ENCODE data around the gene HIPK2.
"Not testable (repeated sequence)": the region's sequence is repeated elsewhere in the genome, so short reads cannot be mapped to it uniquely, and the experiment has no call there.

HIPK2 gene

GRCh38 chr7:139566736-139567646 is 210.8 kb downstream of the HIPK2 start:
- no peak for DNase-seq (ENCODE audit: low spot score)

GRCh38 chr7:139566075-139566474 is 211.7 kb downstream of the HIPK2 start:
- DNase-seq (ENCODE audit: low spot score): no peak

GRCh38 chr7:139563856-139564255 is 213.9 kb downstream of the HIPK2 start:
- DNase-seq (ENCODE audit: low spot score): no peak

GRCh38 chr7:139562961-139563565 is 214.7 kb downstream of the HIPK2 start:
- DNase-seq (ENCODE audit: low spot score): no peak

- no peak for DNase-seq (ENCODE audit: low spot score)
Measured at GRCh38 chr7:139562491-139562890, 215.3 kb downstream of the HIPK2 start.

- no peak for DNase-seq (ENCODE audit: low spot score)
Measured at GRCh38 chr7:139560678-139561077, 217.1 kb downstream of the HIPK2 start.

- no peak for DNase-seq (ENCODE audit: low spot score)
Measured at GRCh38 chr7:139560199-139560598, 217.6 kb downstream of the HIPK2 start.

- no peak for DNase-seq (ENCODE audit: low spot score)
Measured at GRCh38 chr7:139559364-139560105, 218.3 kb downstream of the HIPK2 start.

GRCh38 chr7:139557857-139558581 is 219.8 kb downstream of the HIPK2 start:
- no peak for DNase-seq (ENCODE audit: low spot score)

- not testable (repeated sequence) for DNase-seq (ENCODE audit: low spot score)
Measured at GRCh38 chr7:139553991-139554700, 223.7 kb downstream of the HIPK2 start.

GRCh38 chr7:139548302-139549028 is 229.3 kb downstream of the HIPK2 start:
- no peak for DNase-seq (ENCODE audit: low spot score)

- no peak for DNase-seq (ENCODE audit: low spot score)
Measured at GRCh38 chr7:139544645-139545044, 233.2 kb downstream of the HIPK2 start.

GRCh38 chr7:139543801-139544603 is 233.8 kb downstream of the HIPK2 start:
- no peak for DNase-seq (ENCODE audit: low spot score)

- no peak for DNase-seq (ENCODE audit: low spot score)
Measured at GRCh38 chr7:139542308-139543151, 235.3 kb downstream of the HIPK2 start.

- DNase-seq (ENCODE audit: low spot score): no peak
Measured at GRCh38 chr7:139541600-139542307, 236.0 kb downstream of the HIPK2 start.

GRCh38 chr7:139540203-139540602 is 237.6 kb downstream of the HIPK2 start:
- DNase-seq (ENCODE audit: low spot score): no peak

- no peak for DNase-seq (ENCODE audit: low spot score)
Measured at GRCh38 chr7:139538881-139539635, 238.7 kb downstream of the HIPK2 start.

All from CD4-positive, alpha-beta T cell treated with Interleukin-2 at 100 ng/mL for 4 hours (primary cell).